HepG2 (cell line): ENCODE data around the gene BTBD7.

Experiments used
- POLR2A ChIP-seq, 2 experiments: IDR thresholded peaks; 2 replicates each; pipeline ENCODE4 v1.6.1; 2011; ENCODE audit warnings: low read depth in 2 of 2, low read length in 2 of 2, mild to moderate bottlenecking in 1 of 2, moderate library complexity in 1 of 2; ENCODE audit not compliant: insufficient read depth in 1 of 2
- SMC3 ChIP-seq: IDR thresholded peaks from 2 replicates; pipeline ENCODE4 v1.6.1; 2011; ENCODE audit warnings: low read length, improper control_type of control experiment

DNA sequence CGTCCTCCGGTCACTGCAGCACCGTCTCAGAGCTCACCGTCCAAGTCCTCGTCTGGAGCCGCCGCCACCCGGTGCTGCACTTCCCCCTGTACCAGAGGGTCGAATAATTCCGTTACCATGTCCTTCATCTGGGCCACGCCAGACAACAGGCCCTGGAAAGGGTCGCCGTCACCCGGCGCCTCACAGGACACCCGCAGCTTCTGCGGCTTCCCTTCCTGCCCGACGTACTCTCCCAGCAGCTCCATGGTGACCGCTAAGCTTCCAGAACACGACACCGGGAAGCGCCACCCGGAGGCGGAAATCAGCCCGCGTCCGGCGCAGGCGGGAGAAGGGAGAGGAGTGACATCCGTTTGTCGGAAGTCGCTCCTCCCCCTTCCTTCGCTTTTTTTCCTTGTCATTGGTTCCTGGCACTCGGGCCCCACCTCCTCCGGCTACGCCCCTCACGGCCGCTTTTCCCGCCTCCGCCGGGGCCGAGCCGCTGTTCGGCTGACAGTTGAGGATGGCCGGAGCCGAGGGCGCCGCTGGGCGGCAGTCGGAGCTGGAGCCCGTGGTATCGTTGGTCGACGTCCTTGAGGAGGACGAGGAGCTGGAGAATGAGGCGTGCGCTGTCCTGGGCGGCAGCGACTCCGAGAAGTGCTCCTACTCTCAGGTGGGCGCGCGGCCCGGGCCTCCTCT, 125.9 kb downstream of the BTBD7 start, which contains the start of the genes GON7 and UBR7:
- TF ChIP-seq SMC3: no peak; the same call in 1 of the 2 replicates
- peak; percentile 76 to 82 for TF ChIP-seq POLR2A (IDR thresholded peaks at IDR 0.05; ENCODE audit: insufficient read depth in 1 of 2, low read depth in 2 of 2, low read length in 2 of 2)
